AG04449 (cell line): ENCODE results near the gene SFT2D3.

Source experiments
- CTCF ChIA-PET: fragments of 350-600 bp; formaldehyde crosslinking; extraction: SDS; loops from one replicate; lab custom pipeline; 2021; ENCODE audit warnings: antibody characterized with exemption; lab: Yijun Ruan, JAX
- POLR2A ChIA-PET: fragments of 400-600, 350-600 bp; formaldehyde crosslinking; extraction: SDS; loops from one replicate; lab custom pipeline; 2020; ENCODE audit warnings: antibody characterized with exemption, inconsistent platforms; lab: Yijun Ruan, JAX
- DNase-seq: peaks from one replicate; pipeline ENCODE4 v3.0.0-alpha.2; 2010; ENCODE audit warnings: low read depth, low spot score
- H3K4me3 ChIP-seq: 2 replicates; pipeline ENCODE4 v1.5.1; 2011; ENCODE audit warnings: low read depth, mild to moderate bottlenecking, control low read depth, low read length
- CTCF ChIP-seq: IDR thresholded peaks from one replicate; pipeline ENCODE4 v1.5.1; 2011; ENCODE audit warnings: mild to moderate bottlenecking, moderate library complexity, low read length, control low read depth, inconsistent platforms; ENCODE audit not compliant: insufficient read depth; ENCODE audit errors: missing control alignments

SFT2D3 gene

GRCh38 chr2:127658641-127659407, 42.5 kb upstream of the SFT2D3 start:
- H3K4me3 ChIP-seq = no peak overlapping the region
- POLR2A ChIA-PET = no interaction called here
- CTCF ChIA-PET = interaction anchor here (1.2 to 2.5 kb wide), 4 partner anchors 9 to 16 kb away, joined by 3 to 13 read pairs (median 6); partner anchors contain the start of gene LIMS2
- no peak for TF ChIP-seq CTCF
- DNase-seq = no peak

DNA sequence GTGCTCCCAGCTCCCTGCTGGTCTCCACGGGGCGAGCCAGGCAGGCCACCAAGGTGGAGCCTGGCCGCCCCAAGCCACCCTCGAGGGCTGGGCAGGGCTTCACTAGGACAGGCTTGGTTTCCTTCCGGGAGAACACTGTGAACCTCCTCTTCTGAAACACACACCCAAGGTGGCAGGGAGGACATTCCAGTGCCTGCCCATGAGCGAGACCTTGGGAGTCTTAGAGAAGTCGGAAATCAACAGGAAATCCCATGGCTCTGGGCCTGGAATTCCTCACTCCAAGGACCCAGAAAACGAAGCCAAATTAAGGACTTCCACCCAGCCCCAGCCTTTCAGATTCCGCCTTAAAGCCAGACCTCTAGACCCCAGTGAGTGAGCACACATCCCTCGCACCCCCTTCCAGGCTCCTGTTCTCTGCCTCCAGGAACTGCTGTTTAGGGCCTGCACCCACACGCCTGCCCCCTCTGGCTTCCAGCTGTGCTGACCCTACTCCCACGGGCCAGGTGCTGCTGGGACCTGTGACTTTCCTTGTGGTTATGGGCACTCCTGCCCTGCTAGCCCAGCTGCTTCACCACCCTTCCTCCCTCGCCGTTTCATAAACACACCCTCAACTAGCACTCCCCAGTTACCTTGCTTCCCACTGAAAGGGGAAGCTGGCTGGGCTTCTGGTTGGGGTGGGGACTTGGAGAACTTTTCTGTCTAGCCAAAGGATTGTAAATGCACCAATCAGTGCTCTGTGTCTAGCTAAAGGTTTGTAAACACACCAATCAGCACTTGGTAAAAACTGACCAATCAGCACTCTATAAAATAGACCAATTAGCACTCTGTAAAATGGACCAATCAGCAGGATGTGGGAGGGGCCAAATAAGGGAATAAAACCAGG, 41.6 kb upstream of the SFT2D3 start:
- ChIA-PET CTCF (interaction anchor here (1.2 to 2.5 kb wide), 2 partner anchors 10 to 15 kb away, joined by 4 to 13 read pairs; partner anchors contain the start of gene LIMS2), POLR2A (no interaction called here)
- DNase-seq = no peak
- TF ChIP-seq CTCF = no peak
- H3K4me3 ChIP-seq = no peak overlapping the region

GRCh38 chr2:127660291-127660578, 41.1 kb upstream of the SFT2D3 start:
- POLR2A ChIA-PET = no interaction called here

GRCh38 chr2:127661072-127661649, 40.1 kb upstream of the SFT2D3 start:
- no peak for TF ChIP-seq CTCF
- no peak for DNase-seq
- CTCF ChIA-PET = interaction anchor here (2.5 kb wide), 1 partner anchor 11 kb away, joined by 13 read pairs; no protein-coding TSS in a partner anchor
- H3K4me3 ChIP-seq = no peak overlapping the region
- POLR2A ChIA-PET = no interaction called here

More at GRCh38 chr2:127660291-127660578, 41.1 kb upstream of the SFT2D3 start:
- no peak for DNase-seq
- TF ChIP-seq CTCF = no peak
- H3K4me3 ChIP-seq = no peak overlapping the region
- CTCF ChIA-PET = interaction anchor here (1.2 to 2.5 kb wide), 2 partner anchors 10 to 15 kb away, joined by 4 to 13 read pairs; partner anchors contain the start of gene LIMS2

DNA sequence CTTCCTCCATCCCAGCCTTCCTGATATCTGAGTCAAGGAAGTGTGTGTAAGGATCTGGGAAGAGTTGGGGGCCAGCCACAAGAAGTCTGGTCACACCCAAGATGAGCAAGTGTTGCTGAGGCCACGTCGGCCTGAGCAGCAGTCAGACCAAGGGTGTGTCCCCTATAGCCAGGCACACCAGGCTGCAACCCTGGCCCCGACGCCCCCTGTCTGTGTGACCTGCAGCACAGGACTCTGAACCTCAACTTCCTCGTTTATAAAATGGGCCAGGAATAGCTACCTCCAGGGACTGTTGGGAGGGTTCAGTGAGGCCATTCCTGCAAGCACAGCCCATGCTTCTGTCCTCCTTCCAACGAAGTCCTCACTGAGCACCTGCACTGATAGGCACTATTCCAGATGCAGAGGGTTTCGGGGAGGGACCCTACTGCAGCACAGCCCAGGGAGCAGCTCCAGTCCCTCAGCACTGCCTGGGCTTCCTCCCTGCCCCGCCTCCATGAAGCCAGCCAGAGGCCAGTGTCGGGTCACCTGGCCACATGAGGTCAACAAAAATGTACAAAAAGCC, 39.3 kb upstream of the SFT2D3 start:
- ChIA-PET CTCF (interaction anchor here (3.4 kb wide), 1 partner anchor 12 kb away, joined by 21 read pairs; no protein-coding TSS in a partner anchor), POLR2A (no interaction called here)
- no peak for DNase-seq
- TF ChIP-seq CTCF = no peak
- H3K4me3 ChIP-seq = no peak overlapping the region
